WTC11 (cell line): ENCODE results near the gene OBI1. TPM values are rescaled to one million over a fixed set of nuclear protein-coding genes. Genes with fewer than 3 reads are reported as not detected.

Source experiments
- ATAC-seq: fragments of 200-7000 bp; cut with Tn5 transposase; 2 replicates; pipeline ENCODE4 v1.10.0; 2021; ENCODE audit warnings: mild to moderate bottlenecking, moderate library complexity
- CTCF ChIA-PET: fragments of 300-600 bp; sonication (Branson Sonifier 250); formaldehyde crosslinking; loops from one replicate; lab custom pipeline; 2021; ENCODE audit warnings: antibody characterized with exemption; lab: Charles Lee
- POLR2A ChIA-PET: fragments of 350-600 bp; sonication (Branson Sonifier 250); formaldehyde crosslinking; loops from one replicate; lab custom pipeline; 2021; ENCODE audit warnings: antibody characterized with exemption; lab: Charles Lee
- DNase-seq: peaks from one replicate; pipeline ENCODE4 v3.0.0; 2021; ENCODE audit warnings: low spot score
- H3K27ac Mint-ChIP-seq: 2 replicates; pipeline ENCODE4 v1.8.0; 2021; ENCODE audit warnings: mixed read lengths
- H3K27me3 Mint-ChIP-seq: 2 replicates; pipeline ENCODE4 v1.8.0; 2021; ENCODE audit warnings: low read depth, mild to moderate bottlenecking, moderate library complexity, mixed read lengths
- H3K36me3 Mint-ChIP-seq: 2 replicates; pipeline ENCODE4 v1.8.0; 2021; ENCODE audit warnings: mixed read lengths
- H3K4me1 Mint-ChIP-seq: 2 replicates; pipeline ENCODE4 v1.8.0; 2022; ENCODE audit warnings: mixed read lengths
- H3K4me3 Mint-ChIP-seq: 2 replicates; pipeline ENCODE4 v1.8.0; 2021; ENCODE audit warnings: mild to moderate bottlenecking, moderate library complexity, mixed read lengths
- H3K9me3 Mint-ChIP-seq: 2 replicates; pipeline ENCODE4 v1.8.0; 2021; ENCODE audit warnings: mixed read lengths
- AFF4 ChIP-seq: sonication (generic); formaldehyde crosslinking; IDR thresholded peaks from 2 replicates; pipeline ENCODE4 v1.8.1; 2023; ENCODE audit warnings: mild to moderate bottlenecking, missing genetic modification reagents, borderline replicate concordance
- ATF3 ChIP-seq: sonication (generic); formaldehyde crosslinking; conservative IDR thresholded peaks from 2 replicates; pipeline ENCODE4 v1.8.1; 2022; ENCODE audit warnings: mild to moderate bottlenecking, missing genetic modification reagents
- ATF6 ChIP-seq: sonication (generic); formaldehyde crosslinking; IDR thresholded peaks from 2 replicates; pipeline ENCODE4 v1.8.1; 2023; ENCODE audit warnings: mild to moderate bottlenecking, missing genetic modification reagents
- EMX1 ChIP-seq: fragments of 250-450 bp; sonication (Bioruptor Pico); IDR thresholded peaks from 2 replicates; pipeline ENCODE4 v1.8.0; 2021; ENCODE audit warnings: mild to moderate bottlenecking
- HMGA2 ChIP-seq: fragments of 250-450 bp; sonication (Bioruptor Pico); IDR thresholded peaks from 2 replicates; pipeline ENCODE4 v1.4.0; 2021; ENCODE audit warnings: mild to moderate bottlenecking, moderate library complexity
- JAZF1 ChIP-seq: fragments of 250-450 bp; sonication (Bioruptor Pico); IDR thresholded peaks from 2 replicates; pipeline ENCODE4 v1.9.0; 2021; ENCODE audit warnings: moderate library complexity, mild to moderate bottlenecking, inconsistent platforms
- JUN ChIP-seq: sonication (generic); formaldehyde crosslinking; IDR thresholded peaks from 2 replicates; pipeline ENCODE4 v1.8.0; 2023; ENCODE audit warnings: mild to moderate bottlenecking, missing genetic modification reagents
- OVOL2 ChIP-seq: fragments of 250-450 bp; sonication (Bioruptor Pico); IDR thresholded peaks from 2 replicates; pipeline ENCODE4 v1.9.0; 2021; ENCODE audit warnings: mild to moderate bottlenecking, borderline replicate concordance
- TEAD4 ChIP-seq: sonication (generic); formaldehyde crosslinking; IDR thresholded peaks from 2 replicates; pipeline ENCODE4 v1.8.0; 2022; ENCODE audit warnings: mild to moderate bottlenecking, missing genetic modification reagents
- TP53 ChIP-seq: sonication (generic); formaldehyde crosslinking; IDR thresholded peaks from 2 replicates; pipeline ENCODE4 v1.8.1; 2023; ENCODE audit warnings: mild to moderate bottlenecking, missing genetic modification reagents
- USF2 ChIP-seq: sonication (generic); formaldehyde crosslinking; IDR thresholded peaks from 2 replicates; pipeline ENCODE4 v1.8.1; 2023; ENCODE audit warnings: mild to moderate bottlenecking, missing genetic modification reagents, moderate library complexity
- ZNF219 ChIP-seq: sonication (generic); formaldehyde crosslinking; IDR thresholded peaks from 2 replicates; pipeline ENCODE4 v1.8.0; 2023; ENCODE audit warnings: missing genetic modification reagents, mild to moderate bottlenecking, borderline replicate concordance
- ZNF232 ChIP-seq: sonication (generic); formaldehyde crosslinking; IDR thresholded peaks from 2 replicates; pipeline ENCODE4 v1.8.0; 2022; ENCODE audit warnings: mild to moderate bottlenecking, missing genetic modification reagents
- total RNA-seq: library from RNA; stranded (reverse); gene quantifications from 3 replicates; pipeline ENCODE4 v1.2.3, GENCODE V29; 2021
- TF ChIP-seq, protein P1 (sequence below): sonication (generic); formaldehyde crosslinking; IDR thresholded peaks from 2 replicates; pipeline ENCODE4 v1.8.1; 2023; ENCODE audit warnings: mild to moderate bottlenecking, moderate library complexity, missing genetic modification reagents
- TF ChIP-seq, protein P2 (sequence below): fragments of 250-450 bp; sonication (Bioruptor Pico); IDR thresholded peaks from 2 replicates; pipeline ENCODE4 v1.8.0; 2021; ENCODE audit warnings: mild to moderate bottlenecking
- TF ChIP-seq, protein P3 (sequence below): fragments of 200-600 bp; IDR thresholded peaks from 2 replicates; pipeline ENCODE4 v1.8.0; 2022; ENCODE audit warnings: antibody characterized with exemption
- TF ChIP-seq, protein P4 (sequence below): sonication (generic); formaldehyde crosslinking; IDR thresholded peaks from 2 replicates; pipeline ENCODE4 v1.8.0; 2022; ENCODE audit warnings: mild to moderate bottlenecking, missing genetic modification reagents
- TF ChIP-seq, protein P5 (sequence below): sonication (generic); formaldehyde crosslinking; conservative IDR thresholded peaks from 2 replicates; pipeline ENCODE4 v1.8.1; 2023; ENCODE audit warnings: mild to moderate bottlenecking, low read depth, missing genetic modification reagents, moderate library complexity

Gene OBI1
- total RNA-seq, 1 experiment from 2014 or later, result 13.4 TPM

- TF ChIP-seq AFF4 (no peak), TEAD4 (CRISPR knock-in tag) (no peak), JUN (no peak), OVOL2 (no peak), HMGA2 (CRISPR knock-in tag) (no peak), ATF3 (CRISPR knock-in tag) (no peak), JAZF1 (no peak)
- TF ChIP-seq, protein P1, sequence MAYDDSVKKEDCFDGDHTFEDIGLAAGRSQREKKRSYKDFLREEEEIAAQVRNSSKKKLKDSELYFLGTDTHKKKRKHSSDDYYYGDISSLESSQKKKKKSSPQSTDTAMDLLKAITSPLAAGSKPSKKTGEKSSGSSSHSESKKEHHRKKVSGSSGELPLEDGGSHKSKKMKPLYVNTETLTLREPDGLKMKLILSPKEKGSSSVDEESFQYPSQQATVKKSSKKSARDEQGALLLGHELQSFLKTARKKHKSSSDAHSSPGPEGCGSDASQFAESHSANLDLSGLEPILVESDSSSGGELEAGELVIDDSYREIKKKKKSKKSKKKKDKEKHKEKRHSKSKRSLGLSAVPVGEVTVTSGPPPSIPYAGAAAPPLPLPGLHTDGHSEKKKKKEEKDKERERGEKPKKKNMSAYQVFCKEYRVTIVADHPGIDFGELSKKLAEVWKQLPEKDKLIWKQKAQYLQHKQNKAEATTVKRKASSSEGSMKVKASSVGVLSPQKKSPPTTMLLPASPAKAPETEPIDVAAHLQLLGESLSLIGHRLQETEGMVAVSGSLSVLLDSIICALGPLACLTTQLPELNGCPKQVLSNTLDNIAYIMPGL (CRISPR knock-in tag), result no peak
- TF ChIP-seq, protein P2, sequence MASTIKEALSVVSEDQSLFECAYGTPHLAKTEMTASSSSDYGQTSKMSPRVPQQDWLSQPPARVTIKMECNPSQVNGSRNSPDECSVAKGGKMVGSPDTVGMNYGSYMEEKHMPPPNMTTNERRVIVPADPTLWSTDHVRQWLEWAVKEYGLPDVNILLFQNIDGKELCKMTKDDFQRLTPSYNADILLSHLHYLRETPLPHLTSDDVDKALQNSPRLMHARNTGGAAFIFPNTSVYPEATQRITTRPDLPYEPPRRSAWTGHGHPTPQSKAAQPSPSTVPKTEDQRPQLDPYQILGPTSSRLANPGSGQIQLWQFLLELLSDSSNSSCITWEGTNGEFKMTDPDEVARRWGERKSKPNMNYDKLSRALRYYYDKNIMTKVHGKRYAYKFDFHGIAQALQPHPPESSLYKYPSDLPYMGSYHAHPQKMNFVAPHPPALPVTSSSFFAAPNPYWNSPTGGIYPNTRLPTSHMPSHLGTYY (CRISPR knock-in tag), result no peak
These were observed 42.4 kb upstream of the OBI1 start (continued) for GRCh38 chr13:78701383-78701782.

GRCh38 chr13:78700121-78700910 is 41.4 kb upstream of the OBI1 start:
- H3K27me3 Mint-ChIP-seq, result no peaks in the 10 kb centered on the region
- DNase-seq, result no peak
- ChIA-PET CTCF (no interaction called here), POLR2A (no interaction called here)
- ATAC-seq, result no peak
- peaks cover 13% of the 10 kb centered on the region for H3K9me3 Mint-ChIP-seq
- no peaks in the 10 kb centered on the region for H3K4me1 Mint-ChIP-seq
- H3K4me3 Mint-ChIP-seq, result no peak overlapping the region
- no peak overlapping the region for H3K27ac Mint-ChIP-seq
- no peaks in the 10 kb centered on the region for H3K36me3 Mint-ChIP-seq
- TF ChIP-seq ZNF232 (CRISPR knock-in tag) (no peak), ATF6 (no peak), TP53 (CRISPR knock-in tag) (no peak), EMX1 (CRISPR knock-in tag) (no peak), USF2 (CRISPR knock-in tag) (no peak), ZNF219 (CRISPR knock-in tag) (no peak)
- TF ChIP-seq, protein P3, sequence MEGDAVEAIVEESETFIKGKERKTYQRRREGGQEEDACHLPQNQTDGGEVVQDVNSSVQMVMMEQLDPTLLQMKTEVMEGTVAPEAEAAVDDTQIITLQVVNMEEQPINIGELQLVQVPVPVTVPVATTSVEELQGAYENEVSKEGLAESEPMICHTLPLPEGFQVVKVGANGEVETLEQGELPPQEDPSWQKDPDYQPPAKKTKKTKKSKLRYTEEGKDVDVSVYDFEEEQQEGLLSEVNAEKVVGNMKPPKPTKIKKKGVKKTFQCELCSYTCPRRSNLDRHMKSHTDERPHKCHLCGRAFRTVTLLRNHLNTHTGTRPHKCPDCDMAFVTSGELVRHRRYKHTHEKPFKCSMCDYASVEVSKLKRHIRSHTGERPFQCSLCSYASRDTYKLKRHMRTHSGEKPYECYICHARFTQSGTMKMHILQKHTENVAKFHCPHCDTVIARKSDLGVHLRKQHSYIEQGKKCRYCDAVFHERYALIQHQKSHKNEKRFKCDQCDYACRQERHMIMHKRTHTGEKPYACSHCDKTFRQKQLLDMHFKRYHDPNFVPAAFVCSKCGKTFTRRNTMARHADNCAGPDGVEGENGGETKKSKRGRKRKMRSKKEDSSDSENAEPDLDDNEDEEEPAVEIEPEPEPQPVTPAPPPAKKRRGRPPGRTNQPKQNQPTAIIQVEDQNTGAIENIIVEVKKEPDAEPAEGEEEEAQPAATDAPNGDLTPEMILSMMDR, result no peak
- TF ChIP-seq, protein P4, sequence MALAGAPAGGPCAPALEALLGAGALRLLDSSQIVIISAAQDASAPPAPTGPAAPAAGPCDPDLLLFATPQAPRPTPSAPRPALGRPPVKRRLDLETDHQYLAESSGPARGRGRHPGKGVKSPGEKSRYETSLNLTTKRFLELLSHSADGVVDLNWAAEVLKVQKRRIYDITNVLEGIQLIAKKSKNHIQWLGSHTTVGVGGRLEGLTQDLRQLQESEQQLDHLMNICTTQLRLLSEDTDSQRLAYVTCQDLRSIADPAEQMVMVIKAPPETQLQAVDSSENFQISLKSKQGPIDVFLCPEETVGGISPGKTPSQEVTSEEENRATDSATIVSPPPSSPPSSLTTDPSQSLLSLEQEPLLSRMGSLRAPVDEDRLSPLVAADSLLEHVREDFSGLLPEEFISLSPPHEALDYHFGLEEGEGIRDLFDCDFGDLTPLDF, result no peak
- TF ChIP-seq, protein P5, sequence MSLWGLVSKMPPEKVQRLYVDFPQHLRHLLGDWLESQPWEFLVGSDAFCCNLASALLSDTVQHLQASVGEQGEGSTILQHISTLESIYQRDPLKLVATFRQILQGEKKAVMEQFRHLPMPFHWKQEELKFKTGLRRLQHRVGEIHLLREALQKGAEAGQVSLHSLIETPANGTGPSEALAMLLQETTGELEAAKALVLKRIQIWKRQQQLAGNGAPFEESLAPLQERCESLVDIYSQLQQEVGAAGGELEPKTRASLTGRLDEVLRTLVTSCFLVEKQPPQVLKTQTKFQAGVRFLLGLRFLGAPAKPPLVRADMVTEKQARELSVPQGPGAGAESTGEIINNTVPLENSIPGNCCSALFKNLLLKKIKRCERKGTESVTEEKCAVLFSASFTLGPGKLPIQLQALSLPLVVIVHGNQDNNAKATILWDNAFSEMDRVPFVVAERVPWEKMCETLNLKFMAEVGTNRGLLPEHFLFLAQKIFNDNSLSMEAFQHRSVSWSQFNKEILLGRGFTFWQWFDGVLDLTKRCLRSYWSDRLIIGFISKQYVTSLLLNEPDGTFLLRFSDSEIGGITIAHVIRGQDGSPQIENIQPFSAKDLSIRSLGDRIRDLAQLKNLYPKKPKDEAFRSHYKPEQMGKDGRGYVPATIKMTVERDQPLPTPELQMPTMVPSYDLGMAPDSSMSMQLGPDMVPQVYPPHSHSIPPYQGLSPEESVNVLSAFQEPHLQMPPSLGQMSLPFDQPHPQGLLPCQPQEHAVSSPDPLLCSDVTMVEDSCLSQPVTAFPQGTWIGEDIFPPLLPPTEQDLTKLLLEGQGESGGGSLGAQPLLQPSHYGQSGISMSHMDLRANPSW, result no peak
- TF ChIP-seq, protein P2 (CRISPR knock-in tag), result no peak
